Neuronal stem cell (in vitro differentiated cells): ENCODE results near the gene PTH1R. TPM values are rescaled to one million over a fixed set of nuclear protein-coding genes. Genes with fewer than 3 reads are reported as not detected.

Experiments
- DNase-seq: peaks from one replicate; pipeline ENCODE4 v3.0.0-alpha.2; 2013; ENCODE audit warnings: low spot score
- H2AFZ ChIP-seq: one replicate; pipeline ENCODE4 v1.6.1; 2013; ENCODE audit warnings: mild to moderate bottlenecking, low read length, inconsistent platforms
- H2AK5ac ChIP-seq: 2 replicates; pipeline ENCODE4 v1.6.1; 2013; ENCODE audit warnings: low read depth, mild to moderate bottlenecking, inconsistent platforms, low read length, moderate library complexity, mixed read lengths
- H2BK120ac ChIP-seq: 2 replicates; pipeline ENCODE4 v1.6.1; 2013; ENCODE audit warnings: low read depth, mild to moderate bottlenecking, inconsistent platforms, low read length, moderate library complexity, mixed read lengths
- H2BK12ac ChIP-seq: one replicate; pipeline ENCODE4 v1.6.1; 2013; ENCODE audit warnings: low read length, inconsistent platforms
- H2BK15ac ChIP-seq: 2 replicates; pipeline ENCODE4 v1.6.1; 2013; ENCODE audit warnings: mild to moderate bottlenecking, low read length, inconsistent platforms, mixed read lengths
- H2BK5ac ChIP-seq: one replicate; pipeline ENCODE4 v1.6.1; 2013; ENCODE audit warnings: inconsistent platforms, mild to moderate bottlenecking, low read length, moderate library complexity
- H3K14ac ChIP-seq: one replicate; pipeline ENCODE4 v1.6.1; 2013; ENCODE audit warnings: low read length, inconsistent platforms
- H3K18ac ChIP-seq: 2 replicates; pipeline ENCODE4 v1.6.1; 2013; ENCODE audit warnings: low read length, inconsistent platforms
- H3K23ac ChIP-seq: 2 replicates; pipeline ENCODE4 v1.6.1; 2013; ENCODE audit warnings: low read depth, mild to moderate bottlenecking, mixed read lengths, low read length, inconsistent platforms; ENCODE audit not compliant: poor library complexity
- H3K27ac ChIP-seq: replicated peaks from 3 replicates; pipeline ENCODE4 v1.5.1; 2013; ENCODE audit warnings: low read length, inconsistent platforms
- H3K27me3 ChIP-seq, 3 experiments: 2 replicates each; pipeline ENCODE4 v1.6.1; 2013; ENCODE audit warnings: low read length in 3 of 3, mild to moderate bottlenecking in 2 of 3, inconsistent platforms in 1 of 3, low read depth in 1 of 3, mixed read lengths in 1 of 3, moderate library complexity in 1 of 3; ENCODE audit not compliant: control insufficient read depth in 3 of 3, insufficient read depth in 3 of 3
- H3K36me3 ChIP-seq, 2 donors: replicated peaks in 1 of 2; 2 replicates each; pipeline ENCODE4 v1.6.1; 2013; ENCODE audit warnings: low read length in 2 of 2; ENCODE audit not compliant: control insufficient read depth in 2 of 2, insufficient read depth in 2 of 2
- H3K4ac ChIP-seq: 2 replicates; pipeline ENCODE4 v1.6.1; 2013; ENCODE audit warnings: inconsistent platforms, mild to moderate bottlenecking, low read length, moderate library complexity
- H3K4me1 ChIP-seq, 2 donors: 1 replicate in 1 of 2; 2 replicates in 1 of 2; pipeline ENCODE4 v1.6.1; 2013; ENCODE audit warnings: low read length in 2 of 2, low read depth in 1 of 2; ENCODE audit not compliant: control insufficient read depth in 2 of 2, insufficient read depth in 1 of 2
- H3K4me2 ChIP-seq: one replicate; pipeline ENCODE4 v1.6.1; 2013; ENCODE audit warnings: mild to moderate bottlenecking, low read length, inconsistent platforms; ENCODE audit not compliant: insufficient read depth, poor library complexity, severe bottlenecking
- H3K4me3 ChIP-seq, 2 donors: 2 replicates each; pipeline ENCODE4 v1.5.1; 2013; ENCODE audit warnings: low read length in 2 of 2, mild to moderate bottlenecking in 2 of 2, inconsistent platforms in 1 of 2, moderate library complexity in 1 of 2
- H3K79me1 ChIP-seq: one replicate; pipeline ENCODE4 v1.6.1; 2013; ENCODE audit warnings: low read depth, mild to moderate bottlenecking, inconsistent platforms, low read length, moderate library complexity
- H3K9ac ChIP-seq: one replicate; pipeline ENCODE4 v1.6.1; 2013; ENCODE audit warnings: mild to moderate bottlenecking, low read depth, low read length, inconsistent platforms; ENCODE audit not compliant: poor library complexity
- H3K9me3 ChIP-seq, 2 donors: replicated peaks in 1 of 2; 2 replicates each; pipeline versions ENCODE3 to v1.6.1; 2013; ENCODE audit warnings: low read length in 2 of 2, mild to moderate bottlenecking in 2 of 2, inconsistent platforms in 1 of 2, low read depth in 1 of 2, mixed read lengths in 1 of 2, moderate library complexity in 1 of 2; ENCODE audit not compliant: control insufficient read depth in 2 of 2, insufficient read depth in 1 of 2
- H4K8ac ChIP-seq: one replicate; pipeline ENCODE4 v1.6.1; 2013; ENCODE audit warnings: low read depth, mild to moderate bottlenecking, inconsistent platforms, low read length, moderate library complexity
- H4K91ac ChIP-seq: one replicate; pipeline ENCODE4 v1.6.1; 2013; ENCODE audit warnings: low read length, low read depth, mild to moderate bottlenecking, inconsistent platforms; ENCODE audit not compliant: poor library complexity
- WGBS, 2 donors: extraction: QIAGEN DNeasy Blood & Tissue Kit; methylation state at CpG; one replicate each; pipeline ENCODE4 v1.1.7; 2013; ENCODE audit warnings: missing lambda C conversion rate in 2 of 2, mixed read lengths in 1 of 2; ENCODE audit not compliant: insufficient read length in 2 of 2, insufficient replicate concordance in 1 of 2; ENCODE audit errors: extremely low coverage in 2 of 2; 5-methylcytosine and 5-hydroxymethylcytosine counted together
- polyA plus RNA-seq, 2 experiments: library from polyadenylated mRNA; stranded (reverse); fragments of 200-250 nt; gene quantifications; one replicate each; pipeline ENCODE4 v1.2.3, GENCODE V29; 2013

PTH1R gene
- 2.2 TPM for polyA plus RNA-seq (2013, experiment 1 of 2)
- polyA plus RNA-seq (2013, experiment 2 of 2), result 2.6 TPM

- Histone ChIP-seq H2AFZ (peak within 1 kb of the TSS; percentile 26), H3K9ac (peak within 1 kb of the TSS; percentile 4), H3K14ac (peak within 1 kb of the TSS; percentile 84), H2BK120ac (peak within 1 kb of the TSS; percentile 74), H3K27me3 (peaks cover 9 to 94% (median 26%) of the 10 kb centered on the region in 3 experiments), H2BK12ac (peak within 1 kb of the TSS; percentile 77), H3K36me3 (no peaks in the 10 kb centered on the region), H3K18ac (peak within 1 kb of the TSS; percentile 82), H2BK5ac (peak within 1 kb of the TSS; percentile 27), H3K4me3 (no peak within 1 kb of the TSS), H4K8ac (no peak within 1 kb of the TSS), H3K4me1 (peaks cover 3 to 11% of the 10 kb centered on the region in 2 donors), H3K4ac (peak within 1 kb of the TSS; percentile 72), H3K4me2 (no peak within 1 kb of the TSS), H3K9me3 (peaks cover 0 to 2% of the 10 kb centered on the region in 2 donors), H3K79me1 (no peaks in the 10 kb centered on the region), H2AK5ac (peak within 1 kb of the TSS; percentile 47), H2BK15ac (peak within 1 kb of the TSS; percentile 94), H3K27ac (no peak within 1 kb of the TSS), H4K91ac (no peak within 1 kb of the TSS), H3K23ac (peak within 1 kb of the TSS; percentile 6)
- DNase-seq, result no peak
- WGBS, 2 donors, result no CpG with 5 or more reads among the region's 7 CpGs
Observed at GRCh38 chr3:46877406-46878125, at the start of gene PTH1R. Gene PTH1R, plus strand, starts transcription at chr3:46877721. Its CDS starts 5,839 bp downstream, at chr3:46883560.

DNA sequence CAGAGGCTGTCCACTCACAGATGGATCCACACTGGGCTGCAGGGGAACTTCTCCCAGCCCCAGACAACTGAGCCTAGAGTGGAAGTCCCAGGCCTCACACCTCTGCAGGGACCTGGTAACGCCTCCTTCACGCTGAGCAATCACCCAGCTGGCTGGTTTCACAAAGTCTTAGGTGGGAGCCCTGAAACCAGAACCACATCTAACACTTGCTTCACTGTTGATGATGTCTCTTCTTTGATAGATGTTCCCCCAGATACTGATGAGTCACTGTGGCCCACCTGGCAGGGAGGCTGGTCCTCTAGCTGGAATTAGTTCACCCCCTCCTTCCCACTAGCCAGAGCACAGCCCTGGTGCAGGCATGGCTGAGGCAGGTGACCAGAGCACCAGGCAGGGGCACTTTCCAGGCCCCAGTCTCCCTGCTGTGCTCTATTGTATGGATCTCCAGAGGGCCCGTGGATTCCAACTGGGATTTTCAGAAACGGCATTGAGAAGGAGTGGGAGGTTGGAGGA is 47.8 kb upstream of the PTH1R start:
- DNase-seq, result no peak
- Histone ChIP-seq H3K4ac (no peak overlapping the region), H2AK5ac (peak overlapping the region; percentile 2), H3K14ac (no peak overlapping the region), H2BK12ac (no peak overlapping the region), H4K91ac (no peak overlapping the region), H3K4me3 (no peak overlapping the region), H3K27ac (no peak overlapping the region), H3K36me3 (no peaks in the 10 kb centered on the region), H3K4me1 (peaks cover 0 to 1% of the 10 kb centered on the region in 2 donors), H3K4me2 (no peak overlapping the region), H3K9me3 (no peaks in the 10 kb centered on the region), H3K9ac (no peak overlapping the region), H2BK120ac (no peak overlapping the region), H3K18ac (peak overlapping the region; percentile 42), H2BK15ac (no peak overlapping the region), H2BK5ac (no peak overlapping the region), H3K23ac (no peak overlapping the region), H3K27me3 (no peaks in the 10 kb centered on the region), H4K8ac (no peak overlapping the region), H2AFZ (no peak overlapping the region), H3K79me1 (no peaks in the 10 kb centered on the region)
- no CpG with 5 or more reads among the region's 4 CpGs for WGBS, 2 donors

DNA sequence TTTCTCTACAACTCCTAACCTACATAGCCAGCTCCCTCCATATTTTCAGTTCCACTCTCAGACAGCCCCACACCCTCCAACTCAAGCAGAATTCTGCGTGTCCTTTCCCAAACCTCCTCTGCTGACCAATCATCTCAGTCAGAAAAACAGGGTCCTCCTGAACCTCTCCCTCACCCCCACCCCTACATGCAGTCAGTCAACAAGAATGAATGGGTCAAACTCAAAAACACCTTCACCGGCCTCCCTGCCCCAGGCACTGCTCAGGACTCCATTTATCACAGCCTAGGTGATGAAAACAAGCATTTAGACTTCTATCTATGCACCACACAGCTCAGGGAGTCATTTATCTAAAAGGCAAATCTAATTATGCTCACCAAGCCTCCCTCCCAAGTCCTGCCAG is 46.7 kb upstream of the PTH1R start:
- WGBS, 2 donors, result no CpG with 5 or more reads among the region's 2 CpGs
- H3K4ac ChIP-seq, result no peak overlapping the region
- H2BK120ac ChIP-seq, result no peak overlapping the region
- no peaks in the 10 kb centered on the region for H3K36me3 ChIP-seq
- no peak overlapping the region for H2BK5ac ChIP-seq
- H3K4me1 ChIP-seq, result no peaks in the 10 kb centered on the region
- H4K91ac ChIP-seq, result no peak overlapping the region
- no peaks in the 10 kb centered on the region for H3K9me3 ChIP-seq
- no peak overlapping the region for H3K14ac ChIP-seq
- no peak overlapping the region for H3K9ac ChIP-seq
- DNase-seq, result no peak
- no peak overlapping the region for H3K4me3 ChIP-seq
- H2BK15ac ChIP-seq, result no peak overlapping the region
- H3K4me2 ChIP-seq, result no peak overlapping the region
- no peak overlapping the region for H3K23ac ChIP-seq
- no peak overlapping the region for H2BK12ac ChIP-seq
- H3K18ac ChIP-seq, result no peak overlapping the region
- no peaks in the 10 kb centered on the region for H3K27me3 ChIP-seq
- H2AK5ac ChIP-seq, result no peak overlapping the region
- no peak overlapping the region for H3K27ac ChIP-seq
- H3K79me1 ChIP-seq, result no peaks in the 10 kb centered on the region
- H4K8ac ChIP-seq, result no peak overlapping the region
- no peak overlapping the region for H2AFZ ChIP-seq

DNA sequence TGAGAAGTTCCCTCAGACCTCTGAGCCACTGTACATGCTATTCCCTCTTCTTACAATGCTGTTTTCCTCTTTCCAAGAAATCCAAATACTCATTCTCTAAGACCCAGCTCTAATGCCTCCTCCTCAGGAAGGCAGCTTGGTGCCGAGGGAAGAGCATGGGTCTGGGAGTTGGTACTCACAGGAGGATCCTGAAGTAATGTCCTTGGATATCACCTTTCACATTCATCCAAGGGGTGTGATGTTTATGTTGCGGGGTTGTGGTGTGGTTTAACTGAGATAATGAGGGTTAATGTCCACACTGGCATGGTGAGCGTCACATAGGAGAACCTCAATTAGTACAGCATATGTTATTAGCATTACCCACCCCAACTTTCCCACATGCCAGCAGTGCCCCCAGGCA is 46.2 kb upstream of the PTH1R start:
- Histone ChIP-seq H3K27me3 (no peaks in the 10 kb centered on the region), H3K36me3 (no peaks in the 10 kb centered on the region), H3K23ac (no peak overlapping the region), H4K8ac (no peak overlapping the region), H3K18ac (no peak overlapping the region), H3K4ac (no peak overlapping the region), H2AFZ (no peak overlapping the region), H3K27ac (no peak overlapping the region), H2BK5ac (no peak overlapping the region), H4K91ac (no peak overlapping the region), H3K79me1 (no peaks in the 10 kb centered on the region), H3K9me3 (no peaks in the 10 kb centered on the region), H2AK5ac (no peak overlapping the region), H3K4me1 (no peaks in the 10 kb centered on the region), H3K4me2 (no peak overlapping the region), H3K14ac (no peak overlapping the region), H2BK120ac (no peak overlapping the region), H2BK12ac (no peak overlapping the region), H3K9ac (no peak overlapping the region), H2BK15ac (no peak overlapping the region), H3K4me3 (no peak overlapping the region)
- DNase-seq, result no peak
- no CpG with 5 or more reads among the region's 3 CpGs for WGBS, 2 donors
